GM18909 (cell line): ENCODE results near the gene STK40.

Experiments
- ATAC-seq: cut with Tn5 transposase; IDR thresholded peaks from one replicate; pipeline ENCODE4 v1.9.1; 2021; ENCODE audit warnings: mild to moderate bottlenecking; ENCODE audit not compliant: unreplicated experiment, poor library complexity

Gene STK40

GRCh38 chr1:36400514-36400824, 14.7 kb upstream of the STK40 start:
- ATAC-seq = no peak

- ATAC-seq = no peak
Measured at GRCh38 chr1:36398370-36398977, 12.8 kb upstream of the STK40 start.

DNA sequence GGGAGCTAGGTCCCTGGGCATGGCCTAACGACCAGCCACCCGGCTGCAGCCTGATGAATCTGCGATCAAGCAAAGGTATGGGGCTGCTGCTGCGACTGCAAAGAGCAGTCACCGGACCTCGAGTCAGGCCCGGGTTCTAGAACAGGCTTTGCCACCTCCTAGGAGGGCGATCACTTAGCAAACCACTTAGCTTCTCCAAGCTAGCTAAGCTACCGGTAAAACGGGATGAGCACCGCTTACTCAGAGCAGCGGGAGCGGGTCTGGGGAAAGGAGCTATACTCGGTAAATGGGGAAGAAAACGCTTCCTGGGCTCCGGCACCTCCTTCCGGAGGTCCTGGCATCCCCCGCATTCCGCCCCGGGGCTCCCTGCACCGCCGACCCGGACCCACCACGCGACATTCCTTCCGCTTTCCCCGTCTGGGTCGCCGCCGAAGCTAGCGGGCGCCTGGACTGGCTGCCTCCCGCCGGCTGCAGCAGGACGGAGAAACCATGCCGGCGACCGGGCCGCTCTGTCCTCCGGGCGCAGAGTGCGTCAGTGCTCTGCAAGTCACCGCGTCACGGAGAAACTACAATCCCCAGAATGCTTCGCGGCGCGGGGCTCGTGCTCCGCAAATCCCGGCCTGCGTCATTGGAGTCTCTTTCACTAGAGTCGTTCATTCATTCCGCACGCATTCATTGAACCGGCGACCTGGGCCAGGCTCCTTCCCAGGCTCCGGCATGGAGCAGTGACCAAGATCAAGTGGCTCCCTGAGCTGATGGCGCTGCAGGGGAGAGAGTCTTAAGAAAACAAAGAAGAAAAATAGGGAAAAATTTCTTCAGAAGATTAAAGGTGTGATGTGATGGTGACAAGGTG, 11.9 kb upstream of the STK40 start, which contains the start of gene LSM10:
Gene LSM10, minus strand, starts transcription at position 531 of the 853 bp plus-strand sequence. CDS start 3,779 bp downstream, outside the sequence.
- peak; percentile 82 for ATAC-seq

DNA sequence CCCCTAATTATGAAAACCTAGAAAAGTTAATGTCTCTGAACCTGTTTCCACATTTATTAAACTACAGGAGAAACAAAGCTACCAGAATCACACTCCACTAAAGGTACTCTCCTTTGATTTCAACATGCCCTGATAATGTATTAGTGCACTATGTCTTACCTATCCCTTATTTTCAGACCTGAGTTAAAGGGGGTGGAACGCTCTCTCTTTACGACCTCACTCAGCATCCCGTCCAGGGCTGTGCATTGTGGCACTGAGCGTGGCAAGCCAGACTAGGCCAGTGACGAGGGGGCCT, 11.3 kb upstream of the STK40 start:
- peak; percentile 19 for ATAC-seq

- ATAC-seq = no peak
Measured at GRCh38 chr1:36396359-36396758, 10.6 kb upstream of the STK40 start.

GRCh38 chr1:36393686-36394085, 8.0 kb upstream of the STK40 start:
- no peak for ATAC-seq

DNA sequence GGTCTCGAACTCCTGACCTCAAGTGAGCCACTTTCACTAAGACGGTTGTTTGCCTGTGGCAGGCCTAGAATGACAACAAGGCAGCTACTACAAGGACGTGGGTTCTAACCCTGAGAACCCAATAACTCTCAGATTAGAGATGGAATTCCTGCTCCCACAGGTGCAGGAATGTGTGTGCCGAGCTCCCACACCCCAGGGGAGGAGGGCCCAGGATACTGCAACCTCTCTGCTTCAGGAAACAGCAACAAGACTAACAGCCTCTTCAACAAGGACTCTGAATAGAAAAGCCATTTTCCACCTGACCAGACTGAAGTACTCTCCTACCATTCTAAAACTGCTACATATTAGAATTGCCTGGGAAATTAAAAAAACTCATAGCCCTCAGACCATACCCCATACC, 7.1 kb upstream of the STK40 start:
- ATAC-seq = no peak

DNA sequence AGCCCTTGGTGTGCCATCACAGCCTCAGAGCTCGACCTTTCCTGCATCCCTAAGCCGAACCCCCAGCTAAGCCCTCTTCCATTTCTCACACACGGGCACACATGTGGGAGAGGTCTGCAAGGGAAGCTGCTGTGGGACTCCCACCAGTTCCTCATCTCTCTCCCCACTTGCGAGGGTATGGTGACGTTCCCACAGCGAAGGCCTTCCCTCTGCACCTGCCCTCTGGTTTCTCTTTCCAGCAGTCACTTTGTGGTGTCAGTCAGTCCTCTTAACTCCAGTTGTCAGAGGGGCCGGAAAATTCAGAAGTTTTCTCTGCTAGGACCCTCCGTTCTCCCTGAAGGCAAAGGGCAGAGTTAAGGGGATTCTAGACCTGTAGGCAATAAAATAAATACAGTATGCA, 5.5 kb upstream of the STK40 start:
- no peak for ATAC-seq

DNA sequence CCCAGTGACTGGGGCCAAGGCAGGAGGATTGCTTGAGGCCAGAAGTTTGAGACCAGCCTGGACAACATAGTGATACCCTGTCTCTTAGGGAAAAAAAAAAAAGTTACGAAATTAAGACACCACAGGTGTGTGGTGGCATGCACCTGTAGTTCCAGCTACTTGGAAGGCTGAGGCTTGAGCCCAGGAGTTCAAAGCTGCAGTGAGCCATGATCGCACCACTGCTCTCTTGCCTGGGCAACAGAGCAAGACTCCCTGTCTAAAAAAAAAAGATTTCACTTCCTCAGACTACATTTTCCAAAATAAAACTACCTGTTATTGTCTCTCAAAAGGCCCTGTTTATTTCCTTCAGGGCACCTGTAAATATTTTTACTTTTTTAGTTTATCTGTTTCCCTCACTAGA, 4.7 kb upstream of the STK40 start:
- ATAC-seq = no peak

- ATAC-seq = no peak
Measured at GRCh38 chr1:36389999-36390398, 4.3 kb upstream of the STK40 start.

GRCh38 chr1:36389261-36389660, 3.5 kb upstream of the STK40 start:
- ATAC-seq = no peak

- ATAC-seq = no peak
Measured at GRCh38 chr1:36387141-36387949, 1.6 kb upstream of the STK40 start.

- peak; percentile 49 for ATAC-seq
Measured at GRCh38 chr1:36386265-36387140, 779 bp upstream of the STK40 start.

- no peak for ATAC-seq
Measured at GRCh38 chr1:36384542-36385409, 948 bp downstream of the STK40 start.

DNA sequence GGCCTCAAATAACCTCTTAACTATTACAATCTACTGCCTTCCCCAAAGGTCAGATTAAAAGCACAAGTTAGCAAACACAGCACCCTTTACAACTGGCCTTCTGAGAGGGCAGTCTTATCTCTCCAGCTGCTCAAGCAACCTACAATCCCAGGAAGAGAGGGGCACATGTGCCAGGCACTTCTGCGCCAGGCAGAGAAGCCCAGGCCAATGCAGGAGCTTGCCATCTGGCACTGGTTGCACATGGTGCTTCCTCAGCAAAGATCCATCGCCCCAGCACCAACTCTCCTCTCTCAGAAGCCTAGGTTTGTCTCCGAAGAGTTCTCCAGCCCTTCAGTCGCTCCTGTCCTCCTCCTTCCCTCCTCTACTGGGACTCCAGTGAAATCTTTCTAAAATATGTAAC, 2.5 kb downstream of the STK40 start:
- ATAC-seq = no peak

DNA sequence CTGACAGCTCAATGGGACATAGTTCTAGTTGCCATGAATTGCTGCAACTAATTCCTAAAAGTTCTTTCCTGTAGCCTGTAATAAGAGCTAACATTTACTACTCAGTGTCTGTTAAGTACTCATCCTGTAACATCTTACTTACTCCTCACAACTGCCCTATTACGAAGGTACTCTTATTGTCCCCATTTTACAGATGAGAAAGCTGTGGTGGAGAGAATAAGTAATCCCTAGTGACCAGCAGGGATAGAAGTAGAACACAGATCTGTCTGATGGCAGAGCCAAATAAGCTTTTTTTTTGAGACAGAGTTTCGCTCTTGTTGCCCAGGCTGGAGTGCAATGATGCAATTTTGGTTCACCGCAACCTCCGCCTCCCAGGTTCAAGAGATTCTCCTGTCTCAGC, 3.1 kb downstream of the STK40 start:
- ATAC-seq = no peak

DNA sequence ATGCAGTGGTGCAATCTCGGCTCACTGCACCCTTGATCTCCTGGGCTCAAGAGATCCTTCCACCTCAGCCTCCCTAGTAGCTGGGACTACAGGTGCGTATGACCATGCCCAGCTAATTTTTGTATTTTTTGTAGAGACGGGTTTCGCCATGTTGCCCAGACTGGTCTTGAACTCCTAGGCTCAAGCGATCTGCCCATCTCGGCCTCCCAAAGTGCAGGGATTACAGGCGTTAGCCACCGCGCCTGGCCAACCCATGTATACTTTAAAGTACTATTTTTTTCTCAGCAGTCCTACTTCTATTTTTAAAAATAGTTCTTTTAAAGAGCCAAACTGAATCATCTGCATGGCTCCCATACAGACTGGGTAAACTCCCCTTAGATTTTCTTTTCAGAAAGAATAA, 3.5 kb downstream of the STK40 start:
- ATAC-seq = no peak

- ATAC-seq = no peak
Measured at GRCh38 chr1:36381405-36381804, 4.3 kb downstream of the STK40 start.

DNA sequence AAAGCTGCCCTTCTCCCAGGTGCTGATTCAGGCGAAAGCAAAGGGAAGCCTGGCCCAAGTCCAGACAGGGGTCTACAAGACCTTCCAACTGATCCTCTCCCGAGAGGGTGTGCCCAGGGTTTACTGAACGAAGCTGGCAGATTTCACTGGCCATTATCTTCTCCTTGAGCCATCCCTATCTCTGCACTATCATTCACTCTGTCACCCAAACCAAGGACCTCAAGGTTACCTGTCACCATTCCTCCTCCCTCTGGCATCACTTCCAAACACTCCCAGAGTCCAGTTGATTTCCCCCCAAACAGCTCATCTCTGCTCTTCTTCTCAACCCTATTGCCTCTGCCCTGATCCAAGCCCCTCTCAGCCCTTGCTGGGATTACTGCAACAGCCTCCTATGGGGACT, 4.9 kb downstream of the STK40 start:
- no peak for ATAC-seq
